Measurements from ENCODE around the gene SCYGR7. TPM values are rescaled to one million over a fixed set of nuclear protein-coding genes. Genes with fewer than 3 reads are reported as not detected.

Gene SCYGR7
- total and polyA plus RNA-seq, 2 of the 13 experiments (the other 11 are each of a cell fraction or from before 2014, with no cell fraction given) = not detected

DNA sequence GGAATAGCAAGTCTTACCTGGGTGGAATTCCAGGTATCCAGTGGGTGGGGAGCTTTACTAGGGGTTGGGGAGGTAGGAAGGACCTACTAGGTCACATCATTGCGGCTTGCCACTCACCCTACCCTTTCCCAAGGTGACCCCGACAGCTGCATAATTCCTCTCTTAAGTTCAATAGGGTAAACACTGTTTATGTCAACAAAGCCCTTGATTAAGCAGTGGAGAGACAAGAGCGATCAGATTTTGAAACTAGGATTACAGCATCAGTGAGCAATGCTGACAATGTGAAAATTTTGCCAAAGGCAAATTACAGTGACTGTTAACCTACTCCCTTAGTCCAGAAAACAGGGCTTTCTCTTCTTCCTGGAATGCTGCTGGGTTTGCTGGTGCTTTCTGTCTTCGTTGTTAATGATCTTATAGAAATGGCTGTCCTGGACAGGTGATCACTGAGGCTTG lies 24.8 kb upstream of the SCYGR7 start (continued):
- TF ChIP-seq TRIM24 (CRISPR knock-in tag; IDR thresholded peaks at IDR 0.05) (no peak), SSRP1 (CRISPR knock-in tag; IDR thresholded peaks at IDR 0.05) (no peak), REL (CRISPR knock-in tag; conservative IDR thresholded peaks at IDR 0.05) (no peak), ZNF256 (CRISPR knock-in tag; conservative IDR thresholded peaks at IDR 0.05) (no peak), NFE2L1 (CRISPR knock-in tag; IDR thresholded peaks at IDR 0.05; ENCODE audit: borderline replicate concordance) (no peak), FOXO1 (CRISPR knock-in tag; IDR thresholded peaks at IDR 0.05) (no peak), ZNF660 (CRISPR knock-in tag; IDR thresholded peaks at IDR 0.05; ENCODE audit: borderline replicate concordance, low read depth) (no peak), YEATS4 (CRISPR knock-in tag; IDR thresholded peaks at IDR 0.05; ENCODE audit: borderline replicate concordance) (no peak), ARNTL (CRISPR knock-in tag; IDR thresholded peaks at IDR 0.05) (no peak), FOSL1 (CRISPR knock-in tag; IDR thresholded peaks at IDR 0.05; ENCODE audit: borderline replicate concordance) (no peak), SOX6 (IDR thresholded peaks at IDR 0.05) (no peak), SOX6 (CRISPR knock-in tag; IDR thresholded peaks at IDR 0.05) (peak; percentile 18; the same call in 1 of the 2 replicates), NKX3-1 (CRISPR knock-in tag; IDR thresholded peaks at IDR 0.05) (no peak), RCOR2 (CRISPR knock-in tag; IDR thresholded peaks at IDR 0.05) (no peak), SIX1 (CRISPR knock-in tag; IDR thresholded peaks at IDR 0.05; ENCODE audit: borderline replicate concordance) (no peak), FOXA3 (CRISPR knock-in tag; IDR thresholded peaks at IDR 0.05) (peak; percentile 69), ZNF121 (CRISPR knock-in tag; IDR thresholded peaks at IDR 0.05) (no peak)
- TF ChIP-seq, protein P1, sequence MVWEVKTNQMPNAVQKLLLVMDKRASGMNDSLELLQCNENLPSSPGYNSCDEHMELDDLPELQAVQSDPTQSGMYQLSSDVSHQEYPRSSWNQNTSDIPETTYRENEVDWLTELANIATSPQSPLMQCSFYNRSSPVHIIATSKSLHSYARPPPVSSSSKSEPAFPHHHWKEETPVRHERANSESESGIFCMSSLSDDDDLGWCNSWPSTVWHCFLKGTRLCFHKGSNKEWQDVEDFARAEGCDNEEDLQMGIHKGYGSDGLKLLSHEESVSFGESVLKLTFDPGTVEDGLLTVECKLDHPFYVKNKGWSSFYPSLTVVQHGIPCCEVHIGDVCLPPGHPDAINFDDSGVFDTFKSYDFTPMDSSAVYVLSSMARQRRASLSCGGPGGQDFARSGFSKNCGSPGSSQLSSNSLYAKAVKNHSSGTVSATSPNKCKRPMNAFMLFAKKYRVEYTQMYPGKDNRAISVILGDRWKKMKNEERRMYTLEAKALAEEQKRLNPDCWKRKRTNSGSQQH (CRISPR knock-in tag; IDR thresholded peaks at IDR 0.05; ENCODE audit: low read depth) = no peak
- TF ChIP-seq, protein P2, sequence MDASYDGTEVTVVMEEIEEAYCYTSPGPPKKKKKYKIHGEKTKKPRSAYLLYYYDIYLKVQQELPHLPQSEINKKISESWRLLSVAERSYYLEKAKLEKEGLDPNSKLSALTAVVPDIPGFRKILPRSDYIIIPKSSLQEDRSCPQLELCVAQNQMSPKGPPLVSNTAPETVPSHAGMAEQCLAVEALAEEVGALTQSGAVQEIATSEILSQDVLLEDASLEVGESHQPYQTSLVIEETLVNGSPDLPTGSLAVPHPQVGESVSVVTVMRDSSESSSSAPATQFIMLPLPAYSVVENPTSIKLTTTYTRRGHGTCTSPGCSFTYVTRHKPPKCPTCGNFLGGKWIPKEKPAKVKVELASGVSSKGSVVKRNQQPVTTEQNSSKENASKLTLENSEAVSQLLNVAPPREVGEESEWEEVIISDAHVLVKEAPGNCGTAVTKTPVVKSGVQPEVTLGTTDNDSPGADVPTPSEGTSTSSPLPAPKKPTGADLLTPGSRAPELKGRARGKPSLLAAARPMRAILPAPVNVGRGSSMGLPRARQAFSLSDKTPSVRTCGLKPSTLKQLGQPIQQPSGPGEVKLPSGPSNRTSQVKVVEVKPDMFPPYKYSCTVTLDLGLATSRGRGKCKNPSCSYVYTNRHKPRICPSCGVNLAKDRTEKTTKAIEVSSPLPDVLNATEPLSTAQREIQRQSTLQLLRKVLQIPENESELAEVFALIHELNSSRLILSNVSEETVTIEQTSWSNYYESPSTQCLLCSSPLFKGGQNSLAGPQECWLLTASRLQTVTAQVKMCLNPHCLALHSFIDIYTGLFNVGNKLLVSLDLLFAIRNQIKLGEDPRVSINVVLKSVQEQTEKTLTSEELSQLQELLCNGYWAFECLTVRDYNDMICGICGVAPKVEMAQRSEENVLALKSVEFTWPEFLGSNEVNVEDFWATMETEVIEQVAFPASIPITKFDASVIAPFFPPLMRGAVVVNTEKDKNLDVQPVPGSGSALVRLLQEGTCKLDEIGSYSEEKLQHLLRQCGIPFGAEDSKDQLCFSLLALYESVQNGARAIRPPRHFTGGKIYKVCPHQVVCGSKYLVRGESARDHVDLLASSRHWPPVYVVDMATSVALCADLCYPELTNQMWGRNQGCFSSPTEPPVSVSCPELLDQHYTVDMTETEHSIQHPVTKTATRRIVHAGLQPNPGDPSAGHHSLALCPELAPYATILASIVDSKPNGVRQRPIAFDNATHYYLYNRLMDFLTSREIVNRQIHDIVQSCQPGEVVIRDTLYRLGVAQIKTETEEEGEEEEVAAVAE (CRISPR knock-in tag; IDR thresholded peaks at IDR 0.05; ENCODE audit: borderline replicate concordance) = no peak
- TF ChIP-seq, protein P3, sequence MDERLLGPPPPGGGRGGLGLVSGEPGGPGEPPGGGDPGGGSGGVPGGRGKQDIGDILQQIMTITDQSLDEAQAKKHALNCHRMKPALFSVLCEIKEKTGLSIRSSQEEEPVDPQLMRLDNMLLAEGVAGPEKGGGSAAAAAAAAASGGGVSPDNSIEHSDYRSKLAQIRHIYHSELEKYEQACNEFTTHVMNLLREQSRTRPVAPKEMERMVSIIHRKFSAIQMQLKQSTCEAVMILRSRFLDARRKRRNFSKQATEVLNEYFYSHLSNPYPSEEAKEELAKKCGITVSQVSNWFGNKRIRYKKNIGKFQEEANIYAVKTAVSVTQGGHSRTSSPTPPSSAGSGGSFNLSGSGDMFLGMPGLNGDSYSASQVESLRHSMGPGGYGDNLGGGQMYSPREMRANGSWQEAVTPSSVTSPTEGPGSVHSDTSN (CRISPR knock-in tag; IDR thresholded peaks at IDR 0.05) = no peak
